GM23338 (cell line): ENCODE results near the gene JAZF1.

ENCODE experiments used
- JUNB ChIP-seq: IDR thresholded peaks from one replicate; pipeline ENCODE4 v1.6.1; 2016; ENCODE audit warnings: antibody characterized with exemption; ENCODE audit not compliant: unreplicated experiment
- TF ChIP-seq, protein P1 (sequence below), 2 experiments: fragments of 200-600 bp in 1 of 2; sonication (generic) in 1 of 2; conservative IDR thresholded peaks; 2 replicates each; pipeline versions ENCODE4 v1.5.1 to v1.6.1; 2016 to 2017; ENCODE audit warnings: antibody characterized with exemption in 2 of 2, low read depth in 2 of 2, mild to moderate bottlenecking in 2 of 2, moderate library complexity in 1 of 2

DNA sequence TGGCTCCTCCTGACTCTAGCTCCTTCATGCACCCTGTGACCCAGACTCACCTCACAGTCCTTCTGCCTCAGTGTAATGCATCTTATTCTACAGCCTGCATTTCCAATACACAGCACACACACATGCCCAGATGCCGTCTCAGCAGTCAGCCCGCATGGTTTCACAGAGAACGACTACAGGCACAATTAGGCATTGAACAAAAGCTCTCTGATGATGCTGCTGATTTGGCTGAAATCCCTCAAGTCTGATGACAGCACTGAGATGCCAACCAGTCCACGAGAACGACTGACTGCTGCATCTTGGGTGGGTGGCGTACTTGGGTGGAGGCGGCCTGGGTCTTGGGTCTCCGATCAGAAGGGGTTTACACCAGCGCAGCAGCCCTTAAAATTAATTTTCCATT lies 240.3 kb downstream of the JAZF1 start:
- TF ChIP-seq JUNB = no peak
- TF ChIP-seq, protein P1, sequence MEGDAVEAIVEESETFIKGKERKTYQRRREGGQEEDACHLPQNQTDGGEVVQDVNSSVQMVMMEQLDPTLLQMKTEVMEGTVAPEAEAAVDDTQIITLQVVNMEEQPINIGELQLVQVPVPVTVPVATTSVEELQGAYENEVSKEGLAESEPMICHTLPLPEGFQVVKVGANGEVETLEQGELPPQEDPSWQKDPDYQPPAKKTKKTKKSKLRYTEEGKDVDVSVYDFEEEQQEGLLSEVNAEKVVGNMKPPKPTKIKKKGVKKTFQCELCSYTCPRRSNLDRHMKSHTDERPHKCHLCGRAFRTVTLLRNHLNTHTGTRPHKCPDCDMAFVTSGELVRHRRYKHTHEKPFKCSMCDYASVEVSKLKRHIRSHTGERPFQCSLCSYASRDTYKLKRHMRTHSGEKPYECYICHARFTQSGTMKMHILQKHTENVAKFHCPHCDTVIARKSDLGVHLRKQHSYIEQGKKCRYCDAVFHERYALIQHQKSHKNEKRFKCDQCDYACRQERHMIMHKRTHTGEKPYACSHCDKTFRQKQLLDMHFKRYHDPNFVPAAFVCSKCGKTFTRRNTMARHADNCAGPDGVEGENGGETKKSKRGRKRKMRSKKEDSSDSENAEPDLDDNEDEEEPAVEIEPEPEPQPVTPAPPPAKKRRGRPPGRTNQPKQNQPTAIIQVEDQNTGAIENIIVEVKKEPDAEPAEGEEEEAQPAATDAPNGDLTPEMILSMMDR (conservative IDR thresholded peaks at IDR 0.05; ENCODE audit: low read depth in 2 of 2) = no peak
